Vagina (tissue), 2 donors: ENCODE data around the gene ZNF862. TPM values are rescaled to one million over a fixed set of nuclear protein-coding genes. Genes with fewer than 3 reads are reported as not detected.

Experiments
- DNase-seq, 2 donors: peaks; one replicate each; pipeline ENCODE4 v3.0.0-alpha.2; 2017; ENCODE audit errors: extremely low spot score in 2 of 2
- H3K27ac ChIP-seq: fragments of 200-600 bp; sonication (generic); one replicate; pipeline ENCODE4 v1.5.1; 2019
- H3K27me3 ChIP-seq: fragments of 200-600 bp; sonication (generic); one replicate; pipeline ENCODE4 v1.5.1; 2019
- H3K36me3 ChIP-seq, 2 donors: fragments of 200-600 bp; sonication (generic); one replicate each; pipeline ENCODE4 v1.5.1; 2017 to 2019
- H3K4me1 ChIP-seq: fragments of 200-600 bp; sonication (generic); one replicate; pipeline ENCODE4 v1.5.1; 2019
- H3K4me3 ChIP-seq, 2 donors: fragments of 200-600 bp; sonication (generic); 1 replicate in 1 of 2; 2 replicates in 1 of 2; pipeline ENCODE4 v1.5.1; 2016 to 2019
- H3K9me3 ChIP-seq: fragments of 200-600 bp; sonication (generic); one replicate; pipeline ENCODE4 v1.5.1; 2019
- CTCF ChIP-seq, 3 experiments: fragments of 450-650 bp in 2 of 3; fragments of 200-600 bp in 1 of 3; sonication (generic) in 1 of 3; IDR thresholded peaks; one replicate each; pipeline ENCODE4 v1.5.1; 2017 to 2019; ENCODE audit warnings: antibody characterized with exemption in 3 of 3, mild to moderate bottlenecking in 2 of 3, moderate library complexity in 2 of 3
- POLR2A ChIP-seq, 2 donors: fragments of 450-650 bp; IDR thresholded peaks; one replicate each; pipeline ENCODE4 v1.6.1; 2017; ENCODE audit warnings: antibody characterized with exemption in 2 of 2, mild to moderate bottlenecking in 2 of 2, moderate library complexity in 2 of 2
- POLR2AphosphoS5 ChIP-seq, 2 donors: sonication (generic); formaldehyde crosslinking; IDR thresholded peaks; one replicate each; pipeline ENCODE4 v1.9.0; 2017; ENCODE audit warnings: antibody characterized with exemption in 2 of 2, mild to moderate bottlenecking in 2 of 2, low read depth in 1 of 2; ENCODE audit not compliant: insufficient read depth in 1 of 2
- intact Hi-C: fragments of 100-400 bp; cut with DNase I; formaldehyde crosslinking; loops from one replicate; pipeline ENCODE4 v1.15.1; 2023
- total RNA-seq: library from RNA; depleted of rRNA; stranded (reverse); fragments of >200 nt; gene quantifications from one replicate; pipeline ENCODE4 v1.2.3, GENCODE V29; 2016

ZNF862 gene
- total RNA-seq, 1 donor from 2014 or later = 21.1 TPM

- Histone ChIP-seq H3K36me3 (no peaks in the 10 kb centered on the region), H3K27ac (peak overlapping the region; percentile 59), H3K9me3 (no peaks in the 10 kb centered on the region), H3K27me3 (no peaks in the 10 kb centered on the region), H3K4me3 (peak overlapping the region; percentile 69 to 86), H3K4me1 (peaks cover 20% of the 10 kb centered on the region)
- TF ChIP-seq CTCF (IDR thresholded peaks at IDR 0.05) = peak in 1 of 3 experiments; percentile 13
- TF ChIP-seq POLR2AphosphoS5 (IDR thresholded peaks at IDR 0.05; ENCODE audit: insufficient read depth in 1 of 2, low read depth in 1 of 2) = no peak
- DNase-seq = peak in 1 of 2 donors; percentile 93
- intact Hi-C loops = no loop called here
Observed at GRCh38 chr7:149872419-149873073, 34.4 kb downstream of the ZNF862 start.

- peaks cover 20% of the 10 kb centered on the region for H3K4me1 ChIP-seq
- H3K27me3 ChIP-seq = no peaks in the 10 kb centered on the region
- H3K36me3 ChIP-seq = no peaks in the 10 kb centered on the region
- TF ChIP-seq POLR2A (IDR thresholded peaks at IDR 0.05) (peak in 1 of 2 donors; percentile 44), POLR2AphosphoS5 (IDR thresholded peaks at IDR 0.05; ENCODE audit: insufficient read depth in 1 of 2, low read depth in 1 of 2) (peak; percentile 68 to 69), CTCF (IDR thresholded peaks at IDR 0.05) (no peak)
- H3K27ac ChIP-seq = peak within 1 kb of the TSS; percentile 59
- peak in 1 of 2 donors; percentile 96 for DNase-seq
- intact Hi-C loops = no loop called here
- H3K4me3 ChIP-seq = peak within 1 kb of the TSS; percentile 69 to 86
- H3K9me3 ChIP-seq = no peaks in the 10 kb centered on the region
Observed at GRCh38 chr7:149873074-149873969, 35.1 kb downstream of the ZNF862 start, which contains the start of gene ATP6V0E2. ATP6V0E2 (plus strand) TSS chr7:149873969; CDS start chr7:149874066, 97 bp downstream.

GRCh38 chr7:149873970-149874643 lies 35.9 kb downstream of the ZNF862 start:
- Histone ChIP-seq H3K9me3 (no peaks in the 10 kb centered on the region), H3K4me3 (peak overlapping the region; percentile 69 to 86), H3K27ac (peak overlapping the region; percentile 59), H3K27me3 (no peaks in the 10 kb centered on the region), H3K36me3 (no peaks in the 10 kb centered on the region), H3K4me1 (peaks cover 20% of the 10 kb centered on the region)
- TF ChIP-seq POLR2A (IDR thresholded peaks at IDR 0.05) (no peak), CTCF (IDR thresholded peaks at IDR 0.05) (no peak), POLR2AphosphoS5 (IDR thresholded peaks at IDR 0.05; ENCODE audit: insufficient read depth in 1 of 2, low read depth in 1 of 2) (peak in 1 of 2 donors; percentile 28)
- DNase-seq = no peak
- intact Hi-C loops = no loop called here

GRCh38 chr7:149874644-149875028 lies 36.5 kb downstream of the ZNF862 start:
- H3K27ac ChIP-seq = no peak overlapping the region
- H3K27me3 ChIP-seq = no peaks in the 10 kb centered on the region
- no peaks in the 10 kb centered on the region for H3K9me3 ChIP-seq
- H3K36me3 ChIP-seq = no peaks in the 10 kb centered on the region
- intact Hi-C loops = no loop called here
- DNase-seq = peak in 1 of 2 donors; percentile 79
- H3K4me3 ChIP-seq = peak overlapping the region in 1 of 2 donors; percentile 69
- TF ChIP-seq POLR2AphosphoS5 (IDR thresholded peaks at IDR 0.05; ENCODE audit: insufficient read depth in 1 of 2, low read depth in 1 of 2) = no peak
- TF ChIP-seq CTCF (IDR thresholded peaks at IDR 0.05) = no peak
- no peak for TF ChIP-seq POLR2A (IDR thresholded peaks at IDR 0.05)
- H3K4me1 ChIP-seq = peaks cover 20% of the 10 kb centered on the region
